Heart right ventricle (tissue), 16 donors: ENCODE results near the gene PTPRM. TPM values are rescaled to one million over a fixed set of nuclear protein-coding genes. Genes with fewer than 3 reads are reported as not detected.
A peak's percentile ranks its signal among the peaks of the same experiment; 100 is the strongest.

Source experiments
- ATAC-seq, 8 donors: fragments of 200-7000 bp; cut with Tn5 transposase; one replicate each; pipeline ENCODE4 v1.9.1; 2020; ENCODE audit warnings: mild to moderate bottlenecking in 8 of 8, moderate library complexity in 8 of 8, moderate number of reproducible peaks in 1 of 8
- DNase-seq, 2 donors: peaks; one replicate each; pipeline ENCODE4 v3.0.0-alpha.2; 2020
- H3K27ac ChIP-seq, 10 donors: fragments of 200-600 bp; sonication (generic) in 2 of 10; one replicate each; pipeline versions ENCODE4 v1.5.0 to v1.8.0; 2020 to 2022; ENCODE audit warnings: mild to moderate bottlenecking in 3 of 10
- H3K27me3 ChIP-seq, 7 donors: fragments of 200-600 bp; one replicate each; pipeline ENCODE4 v1.8.0; 2021 to 2022; ENCODE audit warnings: mild to moderate bottlenecking in 2 of 7
- H3K36me3 ChIP-seq, 9 donors: fragments of 200-600 bp; sonication (generic) in 1 of 9; one replicate each; pipeline versions ENCODE4 v1.5.0 to v1.8.0; 2020 to 2022; ENCODE audit warnings: mild to moderate bottlenecking in 2 of 9
- H3K4me1 ChIP-seq, 9 donors: fragments of 200-600 bp; sonication (generic) in 1 of 9; one replicate each; pipeline versions ENCODE4 v1.5.0 to v1.8.0; 2020 to 2022; ENCODE audit warnings: mild to moderate bottlenecking in 4 of 9
- H3K4me3 ChIP-seq, 10 donors: fragments of 200-600 bp; sonication (generic) in 2 of 10; one replicate each; pipeline versions ENCODE4 v1.5.0 to v1.8.0; 2020 to 2022; ENCODE audit warnings: mild to moderate bottlenecking in 7 of 10, moderate library complexity in 2 of 10
- H3K9me3 ChIP-seq, 11 donors: fragments of 200-600 bp in 10 of 11; sonication (generic) in 2 of 11; one replicate each; pipeline versions ENCODE4 v1.5.0 to v1.8.0; 2013 to 2022; ENCODE audit warnings: mild to moderate bottlenecking in 2 of 11, control low read depth in 1 of 11, moderate library complexity in 1 of 11
- WGBS, 2 donors: extraction: QIAGEN DNeasy Blood & Tissue Kit; methylation state at CpG; one replicate each; pipeline ENCODE4 v1.1.7; 2013; ENCODE audit warnings: inconsistent platforms in 1 of 2; 5-methylcytosine and 5-hydroxymethylcytosine counted together
- intact Hi-C, 10 donors: fragments of 100-400 bp; cut with DNase I; formaldehyde crosslinking; loops; one replicate each; pipeline versions ENCODE4 v1.11.1 to v1.14.2; 2022
- polyA plus RNA-seq, 2 donors: library from polyadenylated mRNA; stranded (reverse); fragments of 200-250 nt; gene quantifications; one replicate each; pipeline ENCODE4 v1.2.3, GENCODE V29; 2013
- total RNA-seq, 10 donors: library from RNA; stranded (reverse); fragmentation: NEBNext Ultra II Directional in 3 of 10; extraction: Animal tissue kit (Norgen Biotek cat#: 25700) in 3 of 10; gene quantifications; one replicate each; pipeline versions ENCODE4 v1.2.1 to v1.2.4, GENCODE V29; 2021 to 2023
- TF ChIP-seq, protein P1 (sequence below), 9 donors: fragments of 200-600 bp; sonication (generic) in 2 of 9; IDR thresholded peaks; one replicate each; pipeline versions ENCODE4 v1.5.0 to v1.8.0; 2021 to 2022; ENCODE audit warnings: antibody characterized with exemption in 9 of 9, mild to moderate bottlenecking in 5 of 9, moderate library complexity in 1 of 9
- donor health status: Arrhythmogenic right ventricular cardiomyopathy.
- donor health status: ischemic (EF 13 %, LVEDD 7.1; RV severe dilation, severe dysfunction).
- donor health status: healthy with polysubstance abuse.
- donor health status: DM: no; HTN: yes; CAD: no.
- donor health status: DM: no; HTN: no; CAD: no.
- donor health status: ischemic (EF 25% LVEDD 6.9; RV normal size, moderate dysfunction).
- donor health status: ischemic (EF 25% LVEDD 5.7; RV mildly dilated, moderate dysfunction).
- donor health status: healthy.
- donor health status: DM: yes; HTN: yes; CAD: no.
- donor health status: Ischemic cardiomyopathy.
- donor health status: ischemic (EF 35%, LVEDD 5.7; RV mildly dilated, moderate dysfunction).
- donor health status: nonischemic (EF 11% LVEDD 7.7; RV severe dilation, severe dysfunction).
- donor health status: DM: yes; HTN: yes; CAD: no.
- donor health status: PGD.
- donor health status: ischemic (EF 29% LVEDD 5.4; RV normal size, mild dysfunction).
- donor health status: nonischemic (EF 23%, LVEDD 6.1; RV moderate dilation, normal function).

Gene PTPRM
- total and polyA plus RNA-seq, 12 donors, result 81.7 to 170 (median 132) TPM

DNA sequence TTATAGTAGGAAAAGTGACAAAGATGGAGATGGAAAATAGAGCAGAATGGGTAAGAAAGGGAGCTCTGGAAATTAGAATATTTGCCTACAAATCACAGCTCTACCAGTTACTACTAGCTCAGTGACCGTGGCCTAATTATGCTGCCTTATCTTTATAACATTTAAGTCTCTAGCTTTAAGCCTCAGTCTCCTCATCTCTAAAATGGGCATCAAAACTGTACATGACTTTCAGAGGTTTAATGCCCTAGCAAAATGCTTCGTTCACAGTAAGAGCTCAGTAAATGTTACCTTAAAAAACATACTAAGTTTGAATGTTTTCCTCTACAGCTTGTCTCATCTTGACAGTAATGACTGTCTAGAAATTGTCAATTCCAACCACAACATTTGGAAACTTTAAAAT, 8.3 kb upstream of the PTPRM start:
- Histone ChIP-seq H3K4me1 (peaks cover 4 to 56% (median 35%) of the 10 kb centered on the region in 9 donors), H3K27ac (peak overlapping the region in 6 of 10 donors; percentile 9 to 84 (median 48)), H3K9me3 (peaks cover 0 to 6% (median 0%) of the 10 kb centered on the region in 11 donors), H3K36me3 (no peaks in the 10 kb centered on the region), H3K4me3 (no peak overlapping the region), H3K27me3 (no peaks in the 10 kb centered on the region)
- 90% methylated on average over 2 of the region's 2 CpGs for WGBS, 2 donors
- ATAC-seq (no peak), DNase-seq (no peak)
- intact Hi-C loops, result loop anchor here in 1 of 10 donors (5.0 kb wide), 1 partner anchor 46 kb away; no protein-coding TSS in a partner anchor
- TF ChIP-seq, protein P1, sequence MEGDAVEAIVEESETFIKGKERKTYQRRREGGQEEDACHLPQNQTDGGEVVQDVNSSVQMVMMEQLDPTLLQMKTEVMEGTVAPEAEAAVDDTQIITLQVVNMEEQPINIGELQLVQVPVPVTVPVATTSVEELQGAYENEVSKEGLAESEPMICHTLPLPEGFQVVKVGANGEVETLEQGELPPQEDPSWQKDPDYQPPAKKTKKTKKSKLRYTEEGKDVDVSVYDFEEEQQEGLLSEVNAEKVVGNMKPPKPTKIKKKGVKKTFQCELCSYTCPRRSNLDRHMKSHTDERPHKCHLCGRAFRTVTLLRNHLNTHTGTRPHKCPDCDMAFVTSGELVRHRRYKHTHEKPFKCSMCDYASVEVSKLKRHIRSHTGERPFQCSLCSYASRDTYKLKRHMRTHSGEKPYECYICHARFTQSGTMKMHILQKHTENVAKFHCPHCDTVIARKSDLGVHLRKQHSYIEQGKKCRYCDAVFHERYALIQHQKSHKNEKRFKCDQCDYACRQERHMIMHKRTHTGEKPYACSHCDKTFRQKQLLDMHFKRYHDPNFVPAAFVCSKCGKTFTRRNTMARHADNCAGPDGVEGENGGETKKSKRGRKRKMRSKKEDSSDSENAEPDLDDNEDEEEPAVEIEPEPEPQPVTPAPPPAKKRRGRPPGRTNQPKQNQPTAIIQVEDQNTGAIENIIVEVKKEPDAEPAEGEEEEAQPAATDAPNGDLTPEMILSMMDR (IDR thresholded peaks at IDR 0.05), result no peak

DNA sequence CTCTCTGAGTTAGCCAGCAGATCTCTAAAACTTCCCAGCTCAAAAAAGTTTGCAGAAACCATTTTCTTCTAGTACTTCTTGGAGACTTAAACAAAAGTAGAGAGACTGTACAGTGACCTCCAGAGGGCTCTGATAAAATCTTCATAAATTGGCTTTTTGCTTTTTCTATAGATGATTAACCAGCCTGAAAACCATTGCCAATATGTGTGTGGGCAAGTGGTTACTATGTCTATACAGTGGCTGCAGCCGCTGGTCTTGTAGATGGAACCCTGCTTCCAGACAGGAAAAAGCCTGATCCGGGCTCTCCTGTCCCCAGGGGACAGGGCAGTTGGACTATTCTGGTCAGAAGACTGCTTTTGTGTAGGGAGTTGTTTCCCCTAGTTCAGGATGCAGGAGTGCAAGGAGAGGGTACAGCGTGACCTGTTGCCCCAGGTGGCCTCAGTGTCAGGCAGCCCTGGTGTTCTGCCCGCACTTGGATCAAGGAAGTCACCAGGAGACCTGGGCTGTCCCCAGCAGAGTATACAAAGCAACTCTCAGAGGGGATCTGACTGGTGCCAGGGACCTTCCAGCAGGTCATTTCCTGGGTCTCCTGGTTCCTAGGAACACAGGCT, 7.3 kb upstream of the PTPRM start:
- WGBS, 2 donors, result 68 to 71% methylated on average over 4 of the region's 4 CpGs
- no peaks in the 10 kb centered on the region for H3K36me3 ChIP-seq
- DNase-seq (no peak), ATAC-seq (peak in 6 of 8 donors; percentile 43 to 66 (median 55))
- H3K4me1 ChIP-seq, result peaks cover 4 to 61% (median 38%) of the 10 kb centered on the region in 9 donors
- H3K27me3 ChIP-seq, result peaks cover 0 to 5% (median 0%) of the 10 kb centered on the region in 7 donors
- peak overlapping the region in 6 of 10 donors; percentile 8 to 84 (median 50) for H3K27ac ChIP-seq
- TF ChIP-seq, protein P1 (IDR thresholded peaks at IDR 0.05), result no peak
- H3K9me3 ChIP-seq, result no peaks in the 10 kb centered on the region
- H3K4me3 ChIP-seq, result no peak overlapping the region
- intact Hi-C loops, result loop anchor here in 6 of 10 donors (5.0 to 10.0 kb wide), 9 partner anchors 48 to 925 kb away; no protein-coding TSS in a partner anchor

DNA sequence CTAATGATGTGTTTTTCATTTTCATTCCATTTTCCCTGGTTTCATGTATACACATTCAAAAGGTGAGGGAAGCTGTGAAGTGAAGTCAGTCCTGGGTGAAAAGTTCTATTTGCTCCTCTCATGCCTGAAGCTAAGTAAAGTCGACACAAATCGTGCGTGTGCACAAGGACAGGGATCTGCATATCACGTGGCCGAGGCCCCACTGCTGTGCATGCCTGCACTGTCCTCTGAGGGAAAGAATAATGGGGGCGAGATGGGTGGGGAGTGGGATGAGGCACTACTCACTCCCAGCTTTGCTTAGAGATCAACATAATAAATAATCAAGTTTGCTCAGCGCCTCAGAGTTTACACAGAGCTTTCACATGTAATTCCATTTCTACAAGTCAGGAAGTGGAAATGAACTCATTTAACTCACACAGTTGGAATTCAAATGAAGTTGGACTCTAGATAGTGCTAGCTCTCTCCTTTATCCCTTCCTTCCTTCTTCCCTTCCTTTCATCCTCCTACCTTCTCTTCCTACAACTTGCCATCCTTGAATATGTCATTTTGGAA, 5.1 kb upstream of the PTPRM start:
- intact Hi-C loops, result loop anchor here in 6 of 10 donors (10.0 kb wide), 8 partner anchors 97 to 923 kb away; no protein-coding TSS in a partner anchor
- H3K9me3 ChIP-seq, result no peaks in the 10 kb centered on the region
- peaks cover 0 to 26% (median 0%) of the 10 kb centered on the region in 7 donors for H3K27me3 ChIP-seq
- H3K27ac ChIP-seq, result peak overlapping the region in 9 of 10 donors; percentile 2 to 84 (median 42)
- WGBS, 2 donors, result 51 to 66% methylated on average over 7 of the region's 7 CpGs
- no peak for DNase-seq
- ATAC-seq, result no peak
- no peak overlapping the region for H3K4me3 ChIP-seq
- TF ChIP-seq, protein P1 (IDR thresholded peaks at IDR 0.05), result no peak
- no peaks in the 10 kb centered on the region for H3K36me3 ChIP-seq
- peaks cover 4 to 77% (median 50%) of the 10 kb centered on the region in 9 donors for H3K4me1 ChIP-seq

- peak overlapping the region in 8 of 10 donors; percentile 2 to 84 (median 43) for H3K27ac ChIP-seq
- H3K27me3 ChIP-seq, result peaks cover 0 to 29% (median 0%) of the 10 kb centered on the region in 7 donors
- no peaks in the 10 kb centered on the region for H3K9me3 ChIP-seq
- TF ChIP-seq, protein P1 (IDR thresholded peaks at IDR 0.05), result no peak
- no peak overlapping the region for H3K4me3 ChIP-seq
- no peaks in the 10 kb centered on the region for H3K36me3 ChIP-seq
- WGBS, 2 donors, result 60 to 62% methylated on average over 6 of the region's 6 CpGs
- intact Hi-C loops, result loop anchor here in 6 of 10 donors (10.0 kb wide), 8 partner anchors 98 to 922 kb away; no protein-coding TSS in a partner anchor
- DNase-seq, result no peak
- ATAC-seq, result no peak
- peaks cover 4 to 73% (median 45%) of the 10 kb centered on the region in 9 donors for H3K4me1 ChIP-seq
Measured at GRCh38 chr18:7562491-7562890, 4.6 kb upstream of the PTPRM start.
